ENCODE data around the gene HGFAC. TPM values are rescaled to one million over a fixed set of nuclear protein-coding genes. Genes with fewer than 3 reads are reported as not detected.

HGFAC gene
- total RNA-seq, 1 donor from 2014 or later: not detected

GRCh38 chr4:3433138-3433869 is 8.5 kb upstream of the HGFAC start:
- peaks cover 8% of the 10 kb centered on the region for H3K4me1 ChIP-seq
- no peak for DNase-seq (ENCODE audit: low spot score)
- no peak overlapping the region for H3K9ac ChIP-seq
- no peaks in the 10 kb centered on the region for H3K27me3 ChIP-seq
- no peak overlapping the region for H2AFZ ChIP-seq (replicated peaks)
- H3K4me1 Mint-ChIP-seq: peaks cover 8% of the 10 kb centered on the region
- H3K4me3 ChIP-seq: no peak overlapping the region
- H3K79me2 ChIP-seq (ENCODE audit: low read depth): no peaks in the 10 kb centered on the region
- no peak overlapping the region for H3K27ac Mint-ChIP-seq
- peaks cover 5% of the 10 kb centered on the region for H4K20me1 ChIP-seq (ENCODE audit: low read depth)
- H3K9me3 Mint-ChIP-seq: no peaks in the 10 kb centered on the region
- H3K36me3 ChIP-seq: no peaks in the 10 kb centered on the region
- no peak overlapping the region for H3K4me2 ChIP-seq
- H3K9me3 ChIP-seq (ENCODE audit: low read depth): no peaks in the 10 kb centered on the region
- H3K27ac ChIP-seq: no peak overlapping the region
- H3K4me3 Mint-ChIP-seq: no peak overlapping the region
- no peaks in the 10 kb centered on the region for H3F3A ChIP-seq (ENCODE audit: low read depth)
- H3K27me3 Mint-ChIP-seq (ENCODE audit: insufficient read depth, low read depth): peaks cover 3% of the 10 kb centered on the region
- H3K36me3 Mint-ChIP-seq: peaks cover 2% of the 10 kb centered on the region
- TF ChIP-seq EZH2phosphoT487 (IDR thresholded peaks at IDR 0.05) (no peak), CTCF (IDR thresholded peaks at IDR 0.05) (no peak), EZH2 (IDR thresholded peaks at IDR 0.05) (no peak)

GRCh38 chr4:3434881-3435685 is 6.7 kb upstream of the HGFAC start:
- Histone ChIP-seq H3K4me2 (peak overlapping the region; percentile 49), H3K4me1 (peaks cover 8% of the 10 kb centered on the region), H3K9ac (no peak overlapping the region), H2AFZ (replicated peaks) (no peak overlapping the region), H3K36me3 (no peaks in the 10 kb centered on the region), H3K4me3 (no peak overlapping the region), H4K20me1 (ENCODE audit: low read depth) (peaks cover 5% of the 10 kb centered on the region), H3K9me3 (ENCODE audit: low read depth) (no peaks in the 10 kb centered on the region), H3K27ac (no peak overlapping the region), H3K79me2 (ENCODE audit: low read depth) (no peaks in the 10 kb centered on the region), H3K27me3 (no peaks in the 10 kb centered on the region), H3F3A (ENCODE audit: low read depth) (no peaks in the 10 kb centered on the region)
- peaks cover 2% of the 10 kb centered on the region for H3K36me3 Mint-ChIP-seq
- no peak overlapping the region for H3K4me3 Mint-ChIP-seq
- no peak overlapping the region for H3K27ac Mint-ChIP-seq
- H3K9me3 Mint-ChIP-seq: no peaks in the 10 kb centered on the region
- peak; percentile 73 for DNase-seq (ENCODE audit: low spot score)
- TF ChIP-seq CTCF (IDR thresholded peaks at IDR 0.05): peak; percentile 55
- TF ChIP-seq EZH2phosphoT487 (IDR thresholded peaks at IDR 0.05): no peak
- H3K27me3 Mint-ChIP-seq (ENCODE audit: insufficient read depth, low read depth): peaks cover 8% of the 10 kb centered on the region
- H3K4me1 Mint-ChIP-seq: peaks cover 8% of the 10 kb centered on the region

- H3K4me3 Mint-ChIP-seq: no peak overlapping the region
- H3K27me3 Mint-ChIP-seq (ENCODE audit: insufficient read depth, low read depth): peaks cover 8% of the 10 kb centered on the region
- Histone ChIP-seq H3K27me3 (no peaks in the 10 kb centered on the region), H3F3A (ENCODE audit: low read depth) (no peaks in the 10 kb centered on the region), H3K79me2 (ENCODE audit: low read depth) (no peaks in the 10 kb centered on the region), H4K20me1 (ENCODE audit: low read depth) (peaks cover 5% of the 10 kb centered on the region), H3K4me2 (no peak overlapping the region), H3K27ac (no peak overlapping the region), H3K4me1 (peaks cover 8% of the 10 kb centered on the region), H3K9ac (no peak overlapping the region), H2AFZ (replicated peaks) (no peak overlapping the region), H3K36me3 (no peaks in the 10 kb centered on the region), H3K9me3 (ENCODE audit: low read depth) (no peaks in the 10 kb centered on the region), H3K4me3 (no peak overlapping the region)
- DNase-seq (ENCODE audit: low spot score): no peak
- peaks cover 2% of the 10 kb centered on the region for H3K36me3 Mint-ChIP-seq
- H3K9me3 Mint-ChIP-seq: no peaks in the 10 kb centered on the region
- peaks cover 8% of the 10 kb centered on the region for H3K4me1 Mint-ChIP-seq
- no peak overlapping the region for H3K27ac Mint-ChIP-seq
- TF ChIP-seq EZH2 (IDR thresholded peaks at IDR 0.05) (no peak), CTCF (IDR thresholded peaks at IDR 0.05) (no peak), EZH2phosphoT487 (IDR thresholded peaks at IDR 0.05) (no peak)
These were observed 6.1 kb upstream of the HGFAC start for GRCh38 chr4:3435686-3435956.
